HK-2 (cell line): ENCODE data around the gene KCNK7.

Source experiments
- DNase-seq: peaks from one replicate; pipeline ENCODE4 v3.0.0-alpha.2; 2018; ENCODE audit not compliant: unreplicated experiment

The KCNK7 gene

DNA sequence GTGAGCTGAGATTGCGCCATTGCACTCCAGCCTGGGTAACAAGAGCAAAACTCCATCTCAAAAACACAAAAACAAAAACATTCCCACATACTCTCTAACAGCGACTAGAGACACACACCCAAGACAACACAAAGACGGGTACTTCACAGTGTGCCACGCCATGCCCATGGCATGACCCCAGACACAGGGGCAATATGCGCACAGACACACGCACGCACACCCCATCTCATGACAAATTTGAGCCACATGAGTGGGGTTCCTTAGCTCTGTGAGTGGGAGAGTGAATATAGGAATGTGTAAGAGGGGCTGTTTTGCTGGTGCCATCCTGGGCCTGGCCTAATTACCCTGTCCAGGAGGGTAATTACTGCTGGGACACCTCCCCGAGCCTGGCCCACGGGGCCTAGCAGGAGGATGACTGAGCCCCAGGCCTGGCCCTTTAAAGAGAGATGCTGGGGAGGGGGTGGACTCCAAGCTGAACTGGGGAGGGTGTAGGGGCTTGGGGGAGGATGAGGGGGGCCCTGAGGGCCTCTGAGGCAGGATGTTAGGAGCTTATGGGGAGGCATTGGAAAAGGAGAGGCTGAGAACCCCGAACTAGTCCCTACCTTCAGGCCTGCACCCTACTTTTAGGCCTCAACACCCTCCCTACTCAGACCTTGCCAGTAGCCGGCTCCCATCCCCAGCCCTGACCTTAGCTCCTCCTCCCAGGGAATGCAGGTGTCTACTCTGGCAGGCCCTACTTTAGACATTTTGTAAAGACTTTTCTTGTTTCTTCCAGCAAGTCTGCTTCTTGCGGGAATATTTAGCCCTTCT, 38.9 kb downstream of the KCNK7 start:
- no peak for DNase-seq

GRCh38 chr11:65555693-65556231, 39.8 kb downstream of the KCNK7 start:
- peak; percentile 85 for DNase-seq

DNA sequence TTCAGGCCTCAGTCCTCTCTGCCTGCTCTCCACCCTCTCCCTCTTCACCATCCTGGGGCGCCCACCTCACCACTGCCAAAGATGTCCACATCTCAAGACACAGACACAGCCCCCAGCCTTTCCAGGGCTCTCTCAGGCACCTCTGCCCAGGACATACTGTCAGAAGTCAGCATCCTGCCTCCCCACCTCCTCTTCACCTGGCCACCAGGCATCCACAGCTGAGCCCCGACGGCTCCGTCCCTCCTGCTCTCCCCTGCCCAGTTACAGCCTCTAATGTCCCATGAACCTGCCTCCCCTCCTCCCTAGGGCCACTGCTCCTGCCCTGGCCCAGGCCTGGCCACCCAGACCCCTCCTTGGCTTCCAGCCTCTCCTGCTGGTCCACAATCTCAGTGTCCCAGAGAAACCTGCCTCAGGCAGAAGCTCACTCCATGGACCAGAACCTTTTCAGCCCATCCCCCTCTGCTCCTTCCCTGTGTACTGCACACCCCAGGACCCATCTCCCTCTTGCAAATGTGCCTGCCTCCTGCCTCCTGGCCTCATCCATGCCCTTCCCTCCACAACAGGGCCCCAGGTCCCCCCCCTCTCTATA, 40.7 kb downstream of the KCNK7 start:
- no peak for DNase-seq

DNA sequence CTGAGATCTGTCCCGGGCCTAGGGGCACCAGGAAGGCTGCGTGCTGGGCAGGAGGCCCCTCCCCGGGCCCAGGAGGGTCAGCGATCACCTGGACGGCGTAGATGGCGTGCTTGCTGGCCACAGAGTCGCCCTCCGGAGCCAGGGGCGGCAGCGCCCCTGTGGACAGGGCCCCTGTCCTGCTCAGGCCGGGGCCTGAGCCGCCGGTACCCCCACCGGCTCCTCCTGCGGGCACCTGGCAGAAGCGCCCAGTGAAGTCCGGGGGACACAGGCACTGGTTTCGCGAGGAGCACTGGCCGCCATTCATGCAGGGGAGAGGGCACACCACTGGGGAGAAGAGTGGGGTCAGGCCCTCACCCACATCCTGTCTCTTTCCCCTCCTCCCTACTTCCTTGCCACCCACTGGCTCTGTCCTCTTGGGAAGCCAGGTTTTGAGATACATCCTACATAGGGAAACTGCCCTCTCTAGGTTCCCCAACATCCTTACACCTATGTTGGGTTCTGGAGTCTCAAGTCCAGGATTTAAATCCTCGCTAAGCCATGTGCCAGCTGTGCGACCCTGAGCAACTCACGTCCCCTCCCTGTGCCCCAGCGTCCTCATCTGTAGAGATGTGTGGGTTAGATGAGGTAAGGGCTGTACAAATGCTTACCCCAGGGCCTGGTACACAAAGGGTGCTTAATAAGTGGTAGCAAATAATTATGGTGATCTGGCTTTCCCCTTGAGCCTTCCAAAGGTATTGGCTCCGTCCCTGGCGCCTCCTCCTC, 41.4 kb downstream of the KCNK7 start:
- DNase-seq = no peak

DNA sequence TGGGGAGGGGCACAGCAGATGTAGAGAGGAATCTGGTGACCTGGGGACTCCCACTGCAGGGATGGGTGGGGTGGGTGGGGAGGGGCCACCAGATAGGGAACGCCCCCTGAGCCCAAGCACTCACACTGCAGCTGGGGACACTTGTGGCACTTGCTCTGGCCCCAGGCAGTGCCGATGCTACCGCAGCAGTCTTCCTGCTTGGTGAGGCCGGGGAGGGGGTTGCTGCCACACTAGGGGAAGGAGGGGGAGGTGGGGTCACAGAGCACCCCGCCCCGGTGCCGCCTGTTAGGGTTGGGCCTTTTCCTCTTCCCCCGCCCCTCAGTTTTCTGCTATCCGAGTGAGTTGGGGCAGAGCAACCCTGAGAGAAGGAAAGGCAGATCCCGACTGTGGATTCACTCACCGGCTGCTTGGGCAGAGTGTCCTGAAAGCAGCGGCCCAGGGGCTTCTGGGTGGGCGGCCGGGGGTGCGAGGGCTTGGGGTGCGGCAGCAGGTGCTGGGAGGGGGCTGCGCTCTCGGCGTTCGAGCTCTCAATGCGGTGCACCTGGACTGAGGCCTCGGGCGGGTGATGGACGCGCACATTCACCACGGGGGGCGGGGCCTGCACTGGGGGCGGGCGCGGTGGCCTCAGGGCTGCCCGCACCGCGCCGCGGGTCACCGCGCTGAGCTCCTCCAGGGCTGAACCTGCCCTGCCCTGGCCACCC, 42.1 kb downstream of the KCNK7 start:
- DNase-seq = no peak

- DNase-seq = no peak
Observed at GRCh38 chr11:65552388-65552951, 43.1 kb downstream of the KCNK7 start.

DNA sequence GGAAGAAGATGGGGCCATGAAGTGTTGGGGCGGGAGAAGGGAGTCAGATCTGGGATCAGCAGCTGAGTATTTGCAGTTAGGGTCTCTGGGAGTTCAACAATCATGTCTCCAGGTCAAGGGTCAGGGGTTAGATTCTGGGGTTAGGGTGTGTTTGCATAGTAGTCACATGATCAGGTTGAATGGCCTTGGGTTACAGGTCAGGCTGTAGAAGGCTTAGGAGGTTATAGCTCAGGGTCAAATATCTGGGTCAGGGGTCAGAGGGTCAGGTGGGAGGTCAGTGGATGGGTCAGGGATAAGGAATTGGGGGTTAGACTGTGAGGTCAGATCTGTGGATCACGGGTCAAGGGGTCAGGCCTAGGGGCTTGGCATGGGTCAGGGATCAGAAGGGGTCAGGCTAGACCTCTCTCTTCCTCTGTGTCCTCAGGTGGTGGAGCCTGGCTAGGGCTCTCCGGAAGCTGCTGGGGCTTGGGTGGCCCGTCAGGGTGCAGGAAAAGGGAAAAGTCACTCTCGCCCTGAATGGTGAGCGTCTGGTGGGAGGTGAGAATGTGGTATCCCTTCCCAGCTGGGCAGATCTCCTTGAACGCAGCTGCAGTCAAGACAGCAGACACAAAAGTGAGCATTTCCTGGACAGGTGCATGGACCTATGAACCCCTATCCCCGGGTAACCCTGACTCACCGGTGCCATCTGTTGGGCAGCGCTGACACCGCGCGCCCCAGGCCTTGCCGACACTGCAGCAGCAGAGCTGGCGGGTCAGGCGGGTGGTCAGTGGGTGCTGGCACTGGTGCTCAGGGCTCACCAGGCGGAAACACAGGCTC, 43.8 kb downstream of the KCNK7 start:
- peak; percentile 51 for DNase-seq

GRCh38 chr11:65549096-65549495, 46.5 kb downstream of the KCNK7 start:
- no peak for DNase-seq

DNA sequence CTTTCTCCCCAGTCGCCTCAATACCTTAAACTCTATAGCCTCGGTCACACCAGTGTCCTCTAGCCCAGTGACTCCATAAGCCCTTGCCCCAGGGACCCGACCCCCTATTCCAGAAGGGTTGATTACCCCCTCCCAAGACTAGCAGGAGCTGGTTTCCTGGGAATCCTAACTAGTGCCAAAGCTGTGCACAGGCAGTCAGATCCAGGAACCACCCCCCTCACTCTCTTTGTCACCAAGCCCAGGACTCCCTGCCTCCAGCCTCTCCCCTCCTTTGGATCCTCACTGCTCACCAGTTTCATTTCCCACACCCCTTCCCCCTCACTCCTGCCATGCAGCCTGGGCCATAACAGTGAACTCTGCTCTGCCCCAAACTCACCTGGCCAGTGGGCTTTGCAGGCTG, 47.2 kb downstream of the KCNK7 start:
- DNase-seq = no peak

GRCh38 chr11:65547446-65548125, 48.0 kb downstream of the KCNK7 start:
- no peak for DNase-seq

- DNase-seq = no peak
Observed at GRCh38 chr11:65546217-65546958, 49.2 kb downstream of the KCNK7 start.

- DNase-seq = no peak
Observed at GRCh38 chr11:65545853-65546216, 49.8 kb downstream of the KCNK7 start.
